LNCAP (cell line): ENCODE measurements around the gene CDX1.

ENCODE experiments used
- TF ChIP-seq, protein P1 (sequence below): fragments of 450-650 bp; IDR thresholded peaks from 2 replicates; pipeline ENCODE4 v1.5.1; 2017; ENCODE audit warnings: mild to moderate bottlenecking

The CDX1 gene

DNA sequence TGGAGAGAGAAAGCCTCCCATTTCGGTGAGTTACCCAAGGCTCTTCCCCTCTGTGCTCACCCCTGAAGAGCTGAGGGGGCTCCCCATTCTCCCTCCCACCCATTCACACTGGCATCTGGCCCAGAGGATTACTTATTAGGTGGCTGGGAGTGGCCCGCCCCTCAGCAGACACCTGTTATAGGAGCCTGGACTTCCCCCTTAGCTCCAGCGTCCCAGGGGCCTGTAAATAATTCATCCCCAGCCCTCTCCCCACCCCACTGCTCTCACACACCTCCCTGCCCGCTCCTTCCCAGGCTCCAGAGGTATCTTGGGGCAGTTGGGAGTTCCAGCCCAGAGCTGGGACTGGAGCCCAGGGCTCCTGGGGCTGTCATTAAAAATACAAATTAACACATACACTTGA is 11.7 kb downstream of the CDX1 start:
- TF ChIP-seq, protein P1, sequence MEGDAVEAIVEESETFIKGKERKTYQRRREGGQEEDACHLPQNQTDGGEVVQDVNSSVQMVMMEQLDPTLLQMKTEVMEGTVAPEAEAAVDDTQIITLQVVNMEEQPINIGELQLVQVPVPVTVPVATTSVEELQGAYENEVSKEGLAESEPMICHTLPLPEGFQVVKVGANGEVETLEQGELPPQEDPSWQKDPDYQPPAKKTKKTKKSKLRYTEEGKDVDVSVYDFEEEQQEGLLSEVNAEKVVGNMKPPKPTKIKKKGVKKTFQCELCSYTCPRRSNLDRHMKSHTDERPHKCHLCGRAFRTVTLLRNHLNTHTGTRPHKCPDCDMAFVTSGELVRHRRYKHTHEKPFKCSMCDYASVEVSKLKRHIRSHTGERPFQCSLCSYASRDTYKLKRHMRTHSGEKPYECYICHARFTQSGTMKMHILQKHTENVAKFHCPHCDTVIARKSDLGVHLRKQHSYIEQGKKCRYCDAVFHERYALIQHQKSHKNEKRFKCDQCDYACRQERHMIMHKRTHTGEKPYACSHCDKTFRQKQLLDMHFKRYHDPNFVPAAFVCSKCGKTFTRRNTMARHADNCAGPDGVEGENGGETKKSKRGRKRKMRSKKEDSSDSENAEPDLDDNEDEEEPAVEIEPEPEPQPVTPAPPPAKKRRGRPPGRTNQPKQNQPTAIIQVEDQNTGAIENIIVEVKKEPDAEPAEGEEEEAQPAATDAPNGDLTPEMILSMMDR = no peak

DNA sequence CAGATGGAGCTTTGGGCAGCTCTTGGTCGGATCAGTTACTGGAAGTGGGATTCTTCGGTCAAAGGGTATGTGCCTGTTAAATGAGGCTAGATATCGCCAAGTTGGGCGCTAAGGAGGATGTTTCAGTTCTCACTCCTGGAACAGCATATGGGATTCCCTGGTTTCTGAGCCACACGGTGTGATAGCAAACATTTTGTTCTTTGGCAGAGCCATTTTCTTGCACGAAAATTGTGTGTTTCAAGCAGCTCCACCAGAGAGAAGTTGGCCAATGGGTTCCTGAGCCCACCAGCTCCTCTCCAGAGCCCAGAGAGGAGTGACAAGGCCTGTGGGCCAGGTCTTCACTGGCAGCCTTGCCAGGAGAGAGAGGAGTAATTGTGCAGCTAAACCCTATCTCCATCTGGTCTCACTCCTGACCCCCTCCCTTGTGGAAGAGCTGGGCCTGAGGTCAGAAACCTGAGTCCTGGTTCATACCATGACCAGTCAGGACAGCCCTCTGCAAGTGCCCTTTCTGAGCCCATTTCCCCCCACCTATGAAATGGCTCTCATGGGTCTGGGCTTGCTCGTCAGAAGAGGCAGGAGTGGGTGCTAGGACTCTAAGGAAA is 12.5 kb downstream of the CDX1 start:
- TF ChIP-seq, protein P1 = no peak

DNA sequence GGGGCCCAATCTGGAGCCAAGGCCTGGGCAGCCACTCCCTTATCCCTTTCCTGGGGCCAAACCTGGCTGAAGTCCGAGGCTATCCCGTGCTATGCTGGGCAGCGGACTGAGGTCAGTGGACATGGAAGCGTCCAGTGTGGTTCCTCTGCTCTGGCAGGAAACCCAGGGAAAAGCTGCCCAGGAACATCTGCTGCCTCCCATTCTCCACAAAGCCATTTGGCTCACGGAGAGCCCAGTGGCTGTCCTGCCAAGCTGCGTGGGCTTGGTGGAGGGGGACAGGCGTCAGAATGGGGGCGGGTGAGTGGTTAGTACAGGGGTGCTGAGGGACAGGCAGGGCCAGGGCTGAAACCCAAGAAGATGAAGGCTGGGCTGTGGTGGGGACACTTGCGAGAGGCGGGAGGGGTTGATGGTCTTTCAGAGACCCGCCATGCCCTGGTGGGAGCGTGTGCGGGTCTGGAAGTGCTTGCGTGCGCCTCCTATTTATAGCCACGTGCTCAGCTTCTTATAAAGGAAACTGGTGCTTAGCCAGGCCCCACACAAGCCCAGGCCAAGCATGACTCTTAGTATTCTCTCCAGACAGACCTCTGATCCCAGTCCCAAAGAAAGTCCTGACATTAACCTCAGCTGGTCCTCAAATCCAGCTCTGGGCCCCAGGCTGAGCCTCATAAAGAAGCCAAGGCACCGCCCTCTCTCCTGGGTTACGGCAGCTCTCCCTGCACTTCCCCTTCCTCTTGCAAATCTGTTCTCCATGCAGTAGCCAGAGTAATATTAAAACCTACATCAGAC is 13.9 kb downstream of the CDX1 start:
- TF ChIP-seq, protein P1 = no peak

DNA sequence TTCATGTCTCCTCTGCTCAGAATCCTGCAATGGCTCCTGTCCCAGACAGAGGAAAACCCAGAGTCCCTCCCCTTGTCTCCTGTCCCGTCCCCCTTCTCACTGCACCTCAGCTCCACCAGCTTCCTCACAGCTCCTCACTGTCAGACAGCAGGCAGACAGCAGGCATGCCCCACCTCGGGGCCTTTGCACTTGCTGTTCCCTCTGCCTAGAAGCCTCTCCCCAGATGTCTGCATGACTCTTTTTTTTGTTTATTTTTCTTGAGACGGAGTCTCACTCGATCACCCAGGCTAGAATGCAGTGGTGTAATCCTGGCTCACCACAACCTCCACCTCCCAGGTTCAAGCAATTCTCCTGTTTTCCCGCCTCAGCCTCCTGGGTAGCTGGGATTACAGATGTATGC is 14.4 kb downstream of the CDX1 start:
- TF ChIP-seq, protein P1 = no peak

DNA sequence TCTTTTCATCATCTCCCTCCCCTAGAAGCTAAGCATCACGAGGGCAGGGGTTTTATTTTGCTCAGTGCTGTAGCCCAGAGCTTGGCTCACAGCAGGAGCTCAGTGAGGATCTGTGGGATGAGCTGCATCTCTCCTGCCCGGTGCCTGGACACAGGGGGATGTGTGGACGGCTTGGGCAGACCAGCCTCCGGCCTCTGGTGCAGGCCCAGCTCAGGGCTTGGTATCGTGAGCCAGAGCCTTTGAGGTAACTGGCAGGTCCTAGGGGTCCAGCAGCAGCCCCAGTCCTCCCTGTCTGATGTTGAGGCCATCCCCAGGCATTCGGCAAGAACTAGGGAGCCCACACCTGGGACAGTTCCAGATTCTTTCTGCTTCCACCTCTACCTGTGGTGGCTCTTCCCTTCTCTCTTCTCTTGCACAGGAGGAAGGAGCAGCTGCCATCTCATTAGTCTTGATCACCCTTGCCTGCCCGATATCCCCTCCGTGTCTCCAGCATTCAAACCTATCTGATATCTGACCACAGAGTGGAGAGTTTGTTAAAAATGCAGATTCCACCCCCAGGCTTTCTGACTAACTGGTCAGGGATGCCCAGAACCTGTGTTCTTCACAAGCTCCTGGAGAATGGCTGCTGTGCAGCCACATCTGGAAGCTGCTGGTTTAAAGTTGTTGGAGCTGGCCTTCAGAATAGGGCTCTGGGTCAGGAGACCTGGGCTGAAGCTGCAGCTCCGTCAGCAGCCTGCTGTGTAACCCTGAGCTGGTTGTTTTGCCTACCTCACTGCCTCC is 15.4 kb downstream of the CDX1 start:
- TF ChIP-seq, protein P1 = no peak

DNA sequence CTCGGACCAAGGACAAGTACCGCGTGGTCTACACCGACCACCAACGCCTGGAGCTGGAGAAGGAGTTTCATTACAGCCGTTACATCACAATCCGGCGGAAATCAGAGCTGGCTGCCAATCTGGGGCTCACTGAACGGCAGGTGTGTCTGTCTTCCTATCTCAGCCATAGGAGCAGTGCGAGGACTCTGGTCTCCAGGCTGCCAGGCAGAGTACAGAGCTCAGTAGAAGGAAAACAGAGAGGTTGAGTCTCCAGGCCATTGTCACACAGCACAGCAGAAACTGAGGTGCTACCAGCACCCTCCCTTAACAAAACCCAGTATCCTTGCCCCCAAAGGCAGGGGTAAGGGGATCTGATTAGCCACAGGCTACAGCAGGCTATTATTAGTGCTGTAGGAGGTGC is 16.2 kb downstream of the CDX1 start:
- TF ChIP-seq, protein P1 = no peak

DNA sequence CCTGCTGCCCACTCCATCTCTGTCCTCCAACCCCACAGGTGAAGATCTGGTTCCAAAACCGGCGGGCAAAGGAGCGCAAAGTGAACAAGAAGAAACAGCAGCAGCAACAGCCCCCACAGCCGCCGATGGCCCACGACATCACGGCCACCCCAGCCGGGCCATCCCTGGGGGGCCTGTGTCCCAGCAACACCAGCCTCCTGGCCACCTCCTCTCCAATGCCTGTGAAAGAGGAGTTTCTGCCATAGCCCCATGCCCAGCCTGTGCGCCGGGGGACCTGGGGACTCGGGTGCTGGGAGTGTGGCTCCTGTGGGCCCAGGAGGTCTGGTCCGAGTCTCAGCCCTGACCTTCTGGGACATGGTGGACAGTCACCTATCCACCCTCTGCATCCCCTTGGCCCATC is 16.9 kb downstream of the CDX1 start:
- TF ChIP-seq, protein P1 = no peak
